Measurements from ENCODE around the gene STUB1.

Gene STUB1

DNA sequence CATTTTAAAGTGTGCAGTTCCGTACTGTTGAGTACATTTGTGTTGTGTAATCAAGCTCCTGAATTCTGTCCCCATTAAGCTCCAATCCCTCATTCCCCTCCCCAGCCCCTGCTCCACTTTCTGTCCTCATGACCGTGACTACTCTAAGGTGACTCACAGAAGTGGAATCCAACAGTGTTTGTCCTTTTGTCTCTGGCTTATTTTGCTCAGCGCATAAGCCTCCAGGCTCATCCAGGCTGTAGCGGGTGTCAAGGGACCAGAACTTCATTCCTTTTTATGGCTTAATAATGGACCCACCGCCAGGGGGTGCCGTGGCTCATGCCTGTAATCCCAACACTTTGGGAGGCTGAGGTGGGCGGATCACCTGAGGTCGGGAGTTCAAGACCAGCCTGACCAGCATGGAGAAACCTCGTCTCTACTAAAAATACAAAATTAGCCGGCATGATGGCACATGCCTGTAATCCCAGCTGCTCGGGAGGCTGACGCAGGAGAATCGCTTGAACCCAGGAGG is 32.6 kb downstream of the STUB1 start:
- DNase-seq (ENCODE audit: low spot score) = peak; percentile 87

DNA sequence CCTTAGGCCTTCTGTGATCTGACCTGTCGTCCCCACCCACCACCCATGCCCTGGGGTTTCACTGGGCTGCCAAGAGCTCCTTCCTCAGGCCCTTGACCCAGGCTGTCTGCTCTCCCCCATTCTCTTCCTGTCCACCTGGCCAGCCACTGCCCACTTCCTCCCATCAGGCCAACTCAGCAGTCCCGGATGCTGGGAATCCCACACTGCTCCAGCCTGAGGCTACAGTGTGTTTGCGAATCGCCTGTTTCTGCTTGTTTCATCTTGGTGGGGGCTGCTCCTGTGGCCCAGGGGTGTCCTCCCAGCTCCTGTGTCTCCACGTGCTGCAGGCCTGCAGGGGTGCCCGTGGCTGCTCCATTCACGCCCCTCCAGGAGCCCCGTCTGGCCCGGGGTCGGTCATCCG is 33.9 kb downstream of the STUB1 start:
- no peak for DNase-seq (ENCODE audit: low spot score)

DNA sequence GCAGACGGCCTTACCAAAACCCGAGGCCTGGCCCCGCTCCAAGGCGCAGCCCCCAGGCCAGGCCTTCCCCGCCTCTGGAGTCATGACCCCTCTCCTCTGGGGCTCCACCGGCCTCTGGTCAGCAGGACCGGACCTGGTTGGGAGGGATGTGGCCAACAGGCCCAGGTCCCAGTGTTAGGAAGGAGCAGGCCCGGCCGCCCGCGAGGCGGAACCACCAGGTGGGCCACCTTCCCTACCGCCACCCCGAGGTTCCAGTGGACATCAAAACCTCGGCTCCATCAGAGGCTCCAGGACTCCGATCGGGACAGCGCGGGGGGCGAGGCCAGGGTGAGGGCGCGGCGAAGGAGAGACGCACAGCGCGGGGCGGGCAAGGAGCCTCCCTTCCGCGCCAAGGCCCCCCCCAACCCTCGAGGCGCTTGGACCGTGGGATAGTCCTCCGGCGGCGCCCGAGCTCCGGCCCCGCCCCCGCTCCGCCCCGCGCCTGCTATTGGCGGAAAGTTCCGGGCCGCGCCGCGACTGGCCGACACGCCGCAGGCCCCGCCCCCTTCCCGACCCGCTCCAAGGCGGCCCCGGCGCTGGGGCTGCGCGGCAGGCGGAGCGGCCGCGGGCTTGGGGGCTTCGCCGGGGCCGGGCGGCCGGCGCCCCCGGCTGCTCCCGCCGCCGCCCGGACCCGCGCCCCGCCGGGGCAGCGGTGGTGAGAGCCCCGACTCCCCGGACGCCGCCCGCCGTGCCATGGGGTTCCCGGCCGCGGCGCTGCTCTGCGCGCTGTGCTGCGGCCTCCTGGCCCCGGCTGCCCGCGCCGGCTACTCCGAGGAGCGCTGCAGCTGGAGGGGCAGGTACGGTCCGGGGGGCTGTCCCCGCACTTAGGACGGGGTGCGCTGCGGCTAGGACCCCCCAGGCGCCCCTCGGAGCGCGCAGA is 34.6 kb downstream of the STUB1 start, which contains the start of gene METRN:
Gene METRN, plus strand, starts transcription at position 561 of the 919 bp plus-strand sequence. Its CDS starts 172 bp downstream, at position 733.
- peak; percentile 95 for DNase-seq (ENCODE audit: low spot score)

DNA sequence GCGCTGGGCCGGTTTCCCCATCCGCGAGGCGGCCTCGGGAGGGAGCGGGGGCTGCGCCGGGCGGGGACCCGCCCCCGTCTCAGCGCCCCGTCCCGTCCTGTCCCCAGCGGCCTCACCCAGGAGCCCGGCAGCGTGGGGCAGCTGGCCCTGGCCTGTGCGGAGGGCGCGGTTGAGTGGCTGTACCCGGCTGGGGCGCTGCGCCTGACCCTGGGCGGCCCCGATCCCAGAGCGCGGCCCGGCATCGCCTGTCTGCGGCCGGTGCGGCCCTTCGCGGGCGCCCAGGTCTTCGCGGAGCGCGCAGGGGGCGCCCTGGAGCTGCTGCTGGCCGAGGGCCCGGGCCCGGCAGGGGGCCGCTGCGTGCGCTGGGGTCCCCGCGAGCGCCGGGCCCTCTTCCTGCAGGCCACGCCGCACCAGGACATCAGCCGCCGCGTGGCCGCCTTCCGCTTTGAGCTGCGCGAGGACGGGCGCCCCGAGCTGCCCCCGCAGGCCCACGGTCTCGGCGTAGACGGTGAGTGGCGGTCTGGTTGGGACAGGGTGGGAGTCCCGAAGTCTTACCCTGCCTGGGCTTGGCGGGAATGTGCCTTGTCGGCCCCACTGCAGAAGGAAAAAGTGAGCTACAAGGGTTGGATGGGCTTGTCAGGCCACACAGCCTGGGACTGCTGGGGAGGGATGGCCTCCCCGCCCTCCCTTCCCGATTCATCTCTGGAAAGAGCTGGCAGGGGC is 35.4 kb downstream of the STUB1 start:
- no peak for DNase-seq (ENCODE audit: low spot score)

DNA sequence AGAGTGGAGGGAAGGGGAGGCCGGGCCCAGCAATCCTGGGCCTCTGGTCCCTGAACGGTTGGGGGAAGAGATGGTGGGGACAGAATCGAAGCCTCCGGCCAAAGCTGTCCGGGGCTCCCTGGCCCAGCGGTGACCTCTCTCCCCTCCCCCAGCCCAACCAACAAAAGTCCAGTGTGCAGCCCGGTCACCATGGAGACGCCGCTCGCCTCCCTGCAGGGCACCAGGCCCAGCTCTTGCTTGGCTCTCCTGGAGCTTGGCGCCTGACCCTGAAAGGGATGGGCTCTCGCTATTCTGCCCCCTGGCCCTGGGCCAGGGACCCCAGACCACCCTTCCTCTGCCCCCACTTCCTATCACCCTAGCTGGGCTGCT is 36.0 kb downstream of the STUB1 start:
- DNase-seq (ENCODE audit: low spot score) = peak; percentile 55

DNA sequence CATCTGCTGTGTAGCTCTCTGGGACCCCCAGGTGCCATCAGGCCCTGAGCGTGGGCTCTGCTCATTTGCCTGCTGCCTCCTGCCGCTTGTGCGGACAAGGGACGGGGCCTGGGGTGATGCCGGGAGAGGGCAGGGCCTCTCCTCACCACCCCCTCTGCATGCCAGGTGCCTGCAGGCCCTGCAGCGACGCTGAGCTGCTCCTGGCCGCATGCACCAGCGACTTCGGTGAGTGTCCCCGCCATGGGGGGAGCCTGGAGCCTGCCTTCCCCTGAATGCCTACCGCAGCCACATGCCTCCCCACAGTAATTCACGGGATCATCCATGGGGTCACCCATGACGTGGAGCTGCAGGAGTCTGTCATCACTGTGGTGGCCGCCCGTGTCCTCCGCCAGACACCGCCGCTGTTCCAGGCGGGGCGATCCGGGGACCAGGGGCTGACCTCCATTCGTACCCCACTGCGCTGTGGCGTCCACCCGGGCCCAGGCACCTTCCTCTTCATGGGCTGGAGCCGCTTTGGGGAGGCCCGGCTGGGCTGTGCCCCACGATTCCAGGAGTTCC is 36.6 kb downstream of the STUB1 start:
- no peak for DNase-seq (ENCODE audit: low spot score)

DNA sequence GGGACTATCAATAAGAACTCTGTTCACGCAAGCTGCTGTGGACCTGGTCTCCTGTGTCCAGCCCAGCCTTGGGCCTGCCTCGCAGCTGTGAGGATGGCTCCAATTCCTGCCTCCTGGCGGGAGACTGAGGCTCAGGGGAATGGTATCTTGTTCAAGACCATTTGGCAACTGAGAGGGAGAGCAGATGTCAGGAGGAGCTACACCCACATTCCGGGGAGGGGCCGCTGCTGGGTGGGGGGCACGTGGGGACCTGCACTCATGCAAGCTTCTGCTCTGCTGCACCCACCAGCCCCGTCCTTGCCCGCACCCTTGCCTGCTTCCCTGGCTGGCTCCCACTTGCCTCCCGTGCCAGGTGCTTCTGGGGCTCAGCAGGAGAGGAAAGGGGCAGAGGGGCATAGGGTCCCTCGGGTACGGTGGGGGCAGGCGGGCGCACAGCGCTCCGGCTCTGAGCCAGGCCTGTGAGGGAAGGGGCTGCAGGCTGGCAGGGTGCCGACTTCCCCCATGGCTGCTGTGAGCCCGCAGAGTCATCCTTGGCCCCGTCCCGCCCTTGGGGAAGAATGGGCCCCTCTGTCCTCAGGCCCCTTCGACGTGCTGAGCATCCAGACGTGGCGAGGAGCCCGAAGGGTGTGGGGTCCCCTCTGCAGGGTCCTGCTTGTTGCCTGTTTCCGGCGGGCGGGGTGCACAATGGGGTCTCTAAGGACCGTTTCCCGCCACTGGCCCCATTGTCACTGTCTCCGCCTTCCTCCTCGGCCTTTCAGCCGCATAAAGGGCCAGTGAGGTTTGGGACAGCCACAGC is 37.4 kb downstream of the STUB1 start:
- no peak for DNase-seq (ENCODE audit: low spot score)

DNA sequence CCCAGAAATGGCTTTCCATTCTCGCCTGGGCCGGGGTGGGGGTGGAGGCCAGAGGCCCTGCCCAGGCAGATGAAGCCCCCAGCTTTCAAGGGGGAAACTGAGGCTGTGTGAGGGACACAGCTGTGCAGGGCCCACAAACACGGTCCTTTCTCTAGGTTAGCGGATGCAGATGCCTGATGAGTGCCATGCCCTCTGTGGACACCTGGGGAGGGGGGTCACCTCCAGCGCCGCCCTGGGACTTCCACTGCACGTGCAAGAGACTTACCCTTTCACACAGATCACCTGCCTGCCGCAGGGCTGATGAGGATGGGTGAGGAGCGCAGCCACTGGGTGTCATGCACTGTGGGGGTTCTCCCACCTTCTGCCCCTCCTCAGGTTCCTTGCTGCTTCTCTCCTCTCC is 38.2 kb downstream of the STUB1 start:
- no peak for DNase-seq (ENCODE audit: low spot score)

DNA sequence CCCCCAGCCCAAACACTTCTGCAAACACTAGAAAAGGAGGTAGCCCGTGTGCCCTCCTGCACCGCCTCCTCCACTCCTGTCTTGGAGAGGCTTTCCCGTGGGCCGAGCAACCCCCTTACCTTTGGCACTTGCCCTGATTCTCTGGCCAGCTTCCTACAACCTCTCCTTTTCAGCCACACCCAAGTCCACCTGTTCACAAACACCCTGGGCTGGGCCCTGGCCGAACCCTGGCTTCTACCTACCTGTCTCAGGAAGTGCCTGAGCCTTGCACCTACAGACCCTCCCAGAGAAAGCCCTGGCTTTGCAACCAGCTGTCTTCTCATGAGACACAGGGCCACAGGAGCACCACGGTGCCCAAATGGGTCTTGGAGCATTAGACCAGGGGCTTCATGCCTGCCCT is 38.7 kb downstream of the STUB1 start:
- no peak for DNase-seq (ENCODE audit: low spot score)

DNA sequence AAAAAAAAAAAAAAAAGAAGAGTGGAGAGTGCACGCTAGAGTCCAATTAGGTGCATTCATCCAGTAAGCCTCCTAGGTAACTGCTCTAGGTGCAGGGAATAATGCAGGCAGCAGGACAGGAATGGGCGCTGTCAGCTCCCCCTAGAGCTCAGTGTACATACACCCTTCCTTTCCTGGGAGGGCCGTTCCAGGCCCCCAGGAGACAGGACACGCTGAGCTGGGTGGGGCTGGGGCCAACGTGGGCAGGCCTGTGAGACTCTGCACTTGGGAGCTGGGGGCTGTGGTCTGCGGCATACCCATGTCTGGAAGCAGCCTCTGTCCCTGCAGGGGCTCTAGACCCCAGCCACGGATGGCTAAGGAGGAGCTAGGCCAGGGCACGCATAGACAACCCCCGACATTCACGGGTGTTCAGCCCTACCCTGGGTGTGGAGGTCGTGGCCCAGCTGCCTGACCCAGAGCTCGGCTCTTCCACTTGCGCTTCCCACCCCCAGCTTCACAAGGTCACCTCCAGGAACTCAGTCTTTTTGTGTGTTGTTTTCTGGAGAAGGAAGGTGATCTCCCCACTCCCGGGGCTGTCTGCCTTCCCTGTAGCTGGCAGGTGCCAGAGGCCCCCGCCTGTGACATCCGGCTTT is 39.7 kb downstream of the STUB1 start:
- no peak for DNase-seq (ENCODE audit: low spot score)

DNA sequence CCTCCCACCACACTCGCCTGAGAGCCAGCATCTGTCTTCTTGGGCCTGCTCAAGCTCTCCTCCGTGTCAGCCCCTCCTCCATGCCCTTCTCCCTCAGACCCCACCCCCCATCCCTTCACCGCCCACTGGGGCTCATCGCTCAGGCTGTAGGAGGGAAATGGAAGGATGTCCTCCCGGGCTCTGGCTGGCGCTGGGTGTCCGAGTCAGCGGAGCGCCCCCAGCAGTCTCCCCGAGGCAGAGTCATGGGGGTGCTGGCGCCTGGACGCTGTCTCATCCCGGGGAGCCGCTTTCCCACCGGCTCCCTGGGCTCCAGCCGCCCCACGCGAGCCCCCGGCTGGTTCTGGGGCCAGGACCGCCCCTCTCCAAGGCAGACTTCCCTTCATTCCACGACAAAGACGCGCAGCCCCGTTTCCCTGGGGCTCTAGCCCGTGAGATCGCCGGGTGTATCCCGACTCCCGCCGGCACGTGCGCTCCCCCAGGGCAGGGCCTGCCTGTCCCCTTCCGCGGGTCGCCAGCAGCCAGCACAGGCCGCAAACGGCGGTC is 40.3 kb downstream of the STUB1 start:
- DNase-seq (ENCODE audit: low spot score) = peak; percentile 61

DNA sequence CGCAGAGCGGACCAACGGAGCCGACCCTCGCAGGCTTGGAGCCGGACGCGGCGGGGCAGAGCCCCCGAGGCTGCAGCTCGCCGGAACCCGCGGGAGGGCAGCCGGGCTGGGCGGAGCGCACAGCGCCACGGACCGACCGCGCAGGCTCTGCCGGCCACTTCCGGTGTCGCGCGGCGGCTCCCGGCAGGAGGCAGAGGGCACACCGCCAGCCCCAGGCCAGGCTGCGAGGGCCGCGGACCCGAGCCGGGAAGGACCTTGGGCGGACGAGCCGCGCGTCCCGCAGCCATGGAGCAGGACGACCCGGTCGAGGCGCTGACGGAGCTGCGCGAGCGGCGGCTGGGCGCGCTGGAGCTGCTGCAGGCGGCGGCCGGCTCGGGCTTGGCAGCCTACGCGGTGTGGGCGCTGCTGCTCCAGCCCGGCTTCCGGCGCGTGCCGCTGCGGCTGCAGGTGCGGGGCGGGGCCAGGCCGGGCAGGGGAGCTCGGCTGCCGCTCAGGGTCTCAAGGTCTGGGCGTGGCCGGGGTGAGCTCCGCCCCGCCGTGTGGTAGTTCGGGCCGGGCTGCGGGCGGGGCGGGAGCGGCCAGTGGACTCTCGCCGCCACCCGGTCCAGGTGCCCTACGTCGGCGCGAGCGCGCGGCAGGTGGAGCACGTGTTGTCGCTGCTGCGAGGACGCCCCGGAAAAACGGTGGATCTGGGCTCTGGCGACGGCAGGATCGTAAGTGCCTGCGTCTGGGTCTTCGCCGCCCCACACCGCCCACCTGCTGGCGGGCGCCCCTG is 41.0 kb downstream of the STUB1 start, which contains the start of gene ANTKMT:
Gene ANTKMT, plus strand, starts transcription at position 157 of the 775 bp plus-strand sequence. Its CDS starts 129 bp downstream, at position 286.
- DNase-seq (ENCODE audit: low spot score) = peak; percentile 86

DNA sequence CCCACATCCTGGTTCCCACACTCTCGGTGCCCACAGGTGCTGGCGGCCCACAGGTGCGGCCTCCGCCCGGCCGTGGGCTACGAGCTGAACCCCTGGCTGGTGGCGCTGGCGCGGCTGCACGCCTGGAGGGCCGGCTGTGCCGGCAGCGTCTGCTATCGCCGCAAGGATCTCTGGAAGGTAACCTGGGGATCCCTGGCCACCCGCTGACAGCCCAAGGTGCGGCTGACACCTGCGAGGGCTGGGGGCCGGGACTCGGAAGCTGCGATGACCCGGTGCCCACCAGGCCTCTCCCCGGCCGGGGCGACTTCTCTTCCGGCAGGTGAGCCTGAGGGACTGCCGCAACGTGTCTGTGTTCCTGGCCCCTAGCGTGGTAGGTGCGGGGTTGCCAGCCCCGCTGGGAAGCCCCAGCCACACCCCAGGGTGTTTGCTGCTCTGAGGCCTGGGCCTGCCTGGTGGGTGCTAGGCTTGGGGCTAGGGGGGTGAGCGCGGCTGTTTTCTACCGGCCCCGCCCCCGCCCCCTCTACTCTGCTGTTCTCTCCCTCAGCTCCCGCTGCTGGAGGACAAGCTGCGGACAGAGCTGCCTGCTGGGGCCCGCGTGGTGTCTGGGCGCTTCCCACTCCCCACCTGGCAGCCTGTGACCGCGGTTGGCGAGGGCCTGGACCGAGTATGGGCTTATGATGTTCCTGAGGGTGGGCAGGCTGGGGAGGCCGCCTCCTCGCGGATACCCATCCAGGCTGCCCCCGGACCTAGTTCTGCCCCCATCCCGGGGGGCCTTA is 41.7 kb downstream of the STUB1 start:
- no peak for DNase-seq (ENCODE audit: low spot score)

DNA sequence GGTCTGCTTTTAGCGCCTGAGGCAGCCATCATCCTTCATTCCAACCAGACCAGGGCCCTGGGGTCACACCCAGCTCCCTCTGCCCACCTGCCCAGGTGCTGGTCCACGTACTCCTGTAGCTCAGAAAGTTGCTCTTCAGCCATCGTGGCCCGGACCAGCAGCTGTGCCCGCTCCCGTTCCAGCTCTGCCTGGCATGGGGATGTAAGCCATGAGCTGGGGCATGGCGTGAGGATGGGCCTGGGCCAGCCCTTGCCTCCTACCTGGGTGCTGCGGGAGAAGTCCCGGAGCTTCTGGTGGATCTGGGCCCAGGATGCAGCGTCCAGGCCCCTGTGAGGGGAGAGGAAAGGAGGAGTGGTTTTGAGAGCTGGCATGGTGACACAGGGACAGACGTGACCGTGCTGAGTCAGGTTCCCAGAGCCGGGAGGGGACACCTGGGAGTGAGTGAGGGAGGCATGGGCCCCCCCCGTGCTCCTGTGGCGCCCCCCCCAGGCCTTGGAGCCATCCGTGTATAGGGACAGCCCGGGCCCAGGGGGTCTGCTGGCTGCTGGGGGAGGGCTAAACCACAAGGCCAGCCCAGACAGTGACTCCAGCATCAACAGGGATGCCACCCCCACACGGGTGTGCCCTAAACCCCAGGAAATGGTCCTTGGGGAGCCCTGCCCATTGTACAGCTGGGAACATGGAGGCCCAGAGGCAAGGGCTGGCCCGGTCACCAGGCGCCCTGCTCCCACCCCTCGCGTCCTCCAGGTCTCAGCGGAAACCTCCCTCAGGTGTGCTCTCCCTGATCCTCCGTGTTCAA is 42.8 kb downstream of the STUB1 start:
- DNase-seq (ENCODE audit: low spot score) = no peak

DNA sequence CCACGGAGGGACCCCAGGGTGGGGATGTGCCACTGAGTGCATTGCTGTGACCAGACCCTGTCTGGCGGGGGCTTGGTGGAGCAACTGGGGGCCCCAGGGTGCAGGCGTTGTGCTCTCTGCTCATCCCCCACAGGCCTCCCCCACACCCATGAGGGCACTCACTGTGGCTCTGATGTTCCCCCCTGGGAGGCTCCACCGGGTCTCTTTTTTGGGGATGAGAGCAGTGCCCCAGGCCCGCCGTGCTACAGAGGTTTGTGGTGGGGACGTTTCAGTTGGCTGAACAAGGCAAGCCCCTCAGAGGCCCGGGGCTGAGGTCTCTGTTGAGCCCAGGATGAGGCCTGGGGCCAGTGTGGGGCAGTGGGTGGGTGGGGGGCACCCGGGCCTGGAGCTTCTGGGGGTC is 43.5 kb downstream of the STUB1 start:
- DNase-seq (ENCODE audit: low spot score) = no peak

DNA sequence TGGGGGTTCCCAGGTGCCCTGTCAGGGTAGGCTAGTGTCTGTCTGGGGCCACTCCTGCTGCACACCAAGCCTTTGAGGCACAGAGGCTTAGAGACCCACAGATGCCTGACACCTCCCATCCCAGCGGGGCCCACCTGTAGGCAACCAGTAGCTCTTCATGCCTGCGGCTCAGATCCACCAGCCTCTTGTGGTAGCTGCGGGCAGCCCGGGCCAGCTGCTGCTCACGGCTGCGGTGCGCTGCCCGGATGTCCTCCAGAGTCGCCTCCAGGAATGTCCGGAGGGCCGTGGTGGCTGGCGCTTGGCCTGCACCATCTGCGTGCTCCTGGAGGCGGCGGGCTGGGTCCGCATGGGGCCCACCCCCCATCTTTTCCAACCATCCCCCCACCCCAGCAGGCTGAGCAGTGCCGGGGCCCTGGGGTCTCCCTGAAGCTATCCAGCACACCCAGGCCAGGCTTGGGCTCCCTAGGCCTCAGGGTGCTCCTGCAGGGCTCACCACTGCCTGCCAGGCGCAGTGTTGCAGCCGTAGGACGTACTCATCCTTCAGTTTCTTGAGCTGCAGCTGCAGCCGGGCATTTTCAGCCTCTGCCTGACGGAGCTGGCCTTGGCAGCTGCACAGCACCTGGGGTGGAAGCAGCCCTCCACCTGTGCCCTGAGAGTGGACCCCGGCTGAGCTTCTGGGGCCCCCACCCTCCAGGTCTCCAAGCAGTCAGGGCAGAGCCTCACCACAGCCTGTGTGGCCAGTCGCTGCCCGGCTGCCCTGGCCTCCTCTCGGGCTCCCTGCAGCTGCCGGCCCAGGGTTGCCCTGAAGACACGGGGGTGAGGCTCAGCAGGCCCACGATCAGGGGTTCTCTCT is 44.2 kb downstream of the STUB1 start:
- no peak for DNase-seq (ENCODE audit: low spot score)

DNA sequence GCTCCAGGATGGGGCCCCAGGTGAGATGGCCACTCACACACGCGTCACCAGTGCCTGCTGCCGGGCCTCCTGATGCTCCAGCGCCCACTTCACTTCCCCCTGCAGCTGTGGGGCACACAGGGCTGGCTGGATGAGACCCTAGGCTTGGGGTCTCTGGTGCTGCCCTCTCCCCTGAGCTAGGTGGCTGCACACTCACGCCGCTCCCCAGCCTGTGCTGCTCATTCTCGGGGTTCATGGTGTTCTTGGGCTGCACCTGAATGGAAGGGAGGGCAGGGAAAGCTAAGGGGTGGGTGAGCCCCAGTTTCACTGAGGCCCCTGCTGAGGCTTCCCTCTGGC is 44.8 kb downstream of the STUB1 start:
- DNase-seq (ENCODE audit: low spot score) = no peak
